MM.1S (cell line): Measurements from ENCODE around the gene TREML1.

ENCODE experiments used
- EZH2phosphoT487 ChIP-seq: fragments of 300-600 bp; sonication (generic); IDR thresholded peaks from 2 replicates; pipeline ENCODE4 v1.6.1; 2018; ENCODE audit warnings: antibody characterized with exemption, low read length
- TF ChIP-seq, protein P1 (sequence below): fragments of 300-600 bp; sonication (generic); IDR thresholded peaks from 2 replicates; pipeline ENCODE4 v1.5.1; 2016; ENCODE audit warnings: antibody characterized with exemption, low read length, mixed read lengths

DNA sequence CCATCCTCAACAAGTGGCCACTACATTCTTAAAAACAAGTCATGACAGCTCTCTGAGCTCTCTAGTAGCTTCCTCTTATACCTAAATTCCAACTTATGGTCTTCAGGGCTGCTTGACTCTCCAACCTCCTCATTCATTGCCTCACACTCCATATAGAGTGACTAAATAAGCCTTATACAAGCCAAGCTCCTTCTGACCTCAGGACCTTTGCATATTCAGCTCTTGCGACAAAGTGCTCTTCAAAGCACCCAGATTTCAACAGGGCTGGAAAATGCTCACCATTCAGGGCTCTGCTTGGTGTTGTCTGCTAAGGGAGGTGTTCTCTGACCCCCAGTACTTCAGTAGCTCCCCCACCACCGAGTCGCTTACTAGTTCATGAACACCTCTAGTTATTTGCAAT, 43.1 kb upstream of the TREML1 start:
- TF ChIP-seq, protein P1, sequence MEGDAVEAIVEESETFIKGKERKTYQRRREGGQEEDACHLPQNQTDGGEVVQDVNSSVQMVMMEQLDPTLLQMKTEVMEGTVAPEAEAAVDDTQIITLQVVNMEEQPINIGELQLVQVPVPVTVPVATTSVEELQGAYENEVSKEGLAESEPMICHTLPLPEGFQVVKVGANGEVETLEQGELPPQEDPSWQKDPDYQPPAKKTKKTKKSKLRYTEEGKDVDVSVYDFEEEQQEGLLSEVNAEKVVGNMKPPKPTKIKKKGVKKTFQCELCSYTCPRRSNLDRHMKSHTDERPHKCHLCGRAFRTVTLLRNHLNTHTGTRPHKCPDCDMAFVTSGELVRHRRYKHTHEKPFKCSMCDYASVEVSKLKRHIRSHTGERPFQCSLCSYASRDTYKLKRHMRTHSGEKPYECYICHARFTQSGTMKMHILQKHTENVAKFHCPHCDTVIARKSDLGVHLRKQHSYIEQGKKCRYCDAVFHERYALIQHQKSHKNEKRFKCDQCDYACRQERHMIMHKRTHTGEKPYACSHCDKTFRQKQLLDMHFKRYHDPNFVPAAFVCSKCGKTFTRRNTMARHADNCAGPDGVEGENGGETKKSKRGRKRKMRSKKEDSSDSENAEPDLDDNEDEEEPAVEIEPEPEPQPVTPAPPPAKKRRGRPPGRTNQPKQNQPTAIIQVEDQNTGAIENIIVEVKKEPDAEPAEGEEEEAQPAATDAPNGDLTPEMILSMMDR, result no peak
- TF ChIP-seq EZH2phosphoT487, result no peak
